ENCODE results near the gene DECR2. TPM values are rescaled to one million over a fixed set of nuclear protein-coding genes. Genes with fewer than 3 reads are reported as not detected.

The DECR2 gene
- total and polyA plus RNA-seq, 2 of the 13 experiments (the other 11 are each of a cell fraction or from before 2014, with no cell fraction given): 36.3 to 44.6 TPM

DNA sequence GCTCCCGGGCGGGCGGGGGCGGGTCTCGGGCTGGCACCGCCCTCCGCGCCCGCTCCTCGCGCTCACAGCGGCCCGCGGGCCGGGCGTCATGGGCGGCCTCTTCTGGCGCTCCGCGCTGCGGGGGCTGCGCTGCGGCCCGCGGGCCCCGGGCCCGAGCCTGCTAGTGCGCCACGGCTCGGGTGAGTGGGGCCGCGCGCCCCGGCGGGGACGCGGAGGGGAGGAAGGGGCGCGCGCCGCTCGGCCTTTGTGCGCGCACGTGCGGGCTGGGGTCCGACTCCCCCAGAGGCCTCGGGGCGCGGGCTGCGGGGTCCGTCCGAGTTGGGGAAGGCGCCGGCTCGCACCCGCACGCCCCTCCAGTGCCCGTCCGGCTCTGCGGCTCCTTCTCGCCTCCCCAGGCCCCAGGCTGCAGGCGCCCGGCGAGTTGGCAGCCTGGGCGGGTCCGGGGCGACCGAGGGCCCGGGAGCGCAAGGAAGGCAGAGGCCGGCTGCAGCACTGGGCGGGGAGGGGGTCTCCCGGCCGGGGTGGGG is 4.5 kb upstream of the DECR2 start, which contains the start of gene NME4 (continued):
- TF ChIP-seq NONO (IDR thresholded peaks at IDR 0.05) (no peak), NONO (CRISPR knock-in tag; conservative IDR thresholded peaks at IDR 0.05) (no peak), NR2F6 (IDR thresholded peaks at IDR 0.05) (no peak), NR2F6 (CRISPR knock-in tag; IDR thresholded peaks at IDR 0.05) (no peak), POLR2A (IDR thresholded peaks at IDR 0.05; ENCODE audit: insufficient read depth in 1 of 2, low read depth in 2 of 2, low read length in 2 of 2) (peak in 1 of 2 experiments; percentile 57; a peak in 3 of 4 replicates), ZNF138 (CRISPR knock-in tag; IDR thresholded peaks at IDR 0.05; ENCODE audit: low read depth) (no peak), KLF15 (CRISPR knock-in tag; IDR thresholded peaks at IDR 0.05; ENCODE audit: borderline replicate concordance) (no peak), ZFX (CRISPR knock-in tag; IDR thresholded peaks at IDR 0.05; ENCODE audit: low read depth) (peak; percentile 63; the same call in 1 of the 2 replicates), NFRKB (IDR thresholded peaks at IDR 0.05) (no peak)
- TF ChIP-seq, protein P1, sequence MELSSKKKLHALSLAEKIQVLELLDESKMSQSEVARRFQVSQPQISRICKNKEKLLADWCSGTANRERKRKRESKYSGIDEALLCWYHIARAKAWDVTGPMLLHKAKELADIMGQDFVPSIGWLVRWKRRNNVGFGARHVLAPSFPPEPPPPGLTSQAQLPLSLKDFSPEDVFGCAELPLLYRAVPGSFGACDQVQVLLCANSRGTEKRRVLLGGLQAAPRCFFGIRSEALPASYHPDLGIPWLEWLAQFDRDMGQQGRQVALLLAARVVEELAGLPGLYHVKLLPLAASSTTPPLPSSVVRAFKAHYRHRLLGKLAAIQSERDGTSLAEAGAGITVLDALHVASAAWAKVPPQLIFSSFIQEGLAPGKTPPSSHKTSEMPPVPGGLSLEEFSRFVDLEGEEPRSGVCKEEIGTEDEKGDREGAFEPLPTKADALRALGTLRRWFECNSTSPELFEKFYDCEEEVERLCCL (CRISPR knock-in tag; IDR thresholded peaks at IDR 0.05; ENCODE audit: borderline replicate concordance): no peak
- TF ChIP-seq, protein P2, sequence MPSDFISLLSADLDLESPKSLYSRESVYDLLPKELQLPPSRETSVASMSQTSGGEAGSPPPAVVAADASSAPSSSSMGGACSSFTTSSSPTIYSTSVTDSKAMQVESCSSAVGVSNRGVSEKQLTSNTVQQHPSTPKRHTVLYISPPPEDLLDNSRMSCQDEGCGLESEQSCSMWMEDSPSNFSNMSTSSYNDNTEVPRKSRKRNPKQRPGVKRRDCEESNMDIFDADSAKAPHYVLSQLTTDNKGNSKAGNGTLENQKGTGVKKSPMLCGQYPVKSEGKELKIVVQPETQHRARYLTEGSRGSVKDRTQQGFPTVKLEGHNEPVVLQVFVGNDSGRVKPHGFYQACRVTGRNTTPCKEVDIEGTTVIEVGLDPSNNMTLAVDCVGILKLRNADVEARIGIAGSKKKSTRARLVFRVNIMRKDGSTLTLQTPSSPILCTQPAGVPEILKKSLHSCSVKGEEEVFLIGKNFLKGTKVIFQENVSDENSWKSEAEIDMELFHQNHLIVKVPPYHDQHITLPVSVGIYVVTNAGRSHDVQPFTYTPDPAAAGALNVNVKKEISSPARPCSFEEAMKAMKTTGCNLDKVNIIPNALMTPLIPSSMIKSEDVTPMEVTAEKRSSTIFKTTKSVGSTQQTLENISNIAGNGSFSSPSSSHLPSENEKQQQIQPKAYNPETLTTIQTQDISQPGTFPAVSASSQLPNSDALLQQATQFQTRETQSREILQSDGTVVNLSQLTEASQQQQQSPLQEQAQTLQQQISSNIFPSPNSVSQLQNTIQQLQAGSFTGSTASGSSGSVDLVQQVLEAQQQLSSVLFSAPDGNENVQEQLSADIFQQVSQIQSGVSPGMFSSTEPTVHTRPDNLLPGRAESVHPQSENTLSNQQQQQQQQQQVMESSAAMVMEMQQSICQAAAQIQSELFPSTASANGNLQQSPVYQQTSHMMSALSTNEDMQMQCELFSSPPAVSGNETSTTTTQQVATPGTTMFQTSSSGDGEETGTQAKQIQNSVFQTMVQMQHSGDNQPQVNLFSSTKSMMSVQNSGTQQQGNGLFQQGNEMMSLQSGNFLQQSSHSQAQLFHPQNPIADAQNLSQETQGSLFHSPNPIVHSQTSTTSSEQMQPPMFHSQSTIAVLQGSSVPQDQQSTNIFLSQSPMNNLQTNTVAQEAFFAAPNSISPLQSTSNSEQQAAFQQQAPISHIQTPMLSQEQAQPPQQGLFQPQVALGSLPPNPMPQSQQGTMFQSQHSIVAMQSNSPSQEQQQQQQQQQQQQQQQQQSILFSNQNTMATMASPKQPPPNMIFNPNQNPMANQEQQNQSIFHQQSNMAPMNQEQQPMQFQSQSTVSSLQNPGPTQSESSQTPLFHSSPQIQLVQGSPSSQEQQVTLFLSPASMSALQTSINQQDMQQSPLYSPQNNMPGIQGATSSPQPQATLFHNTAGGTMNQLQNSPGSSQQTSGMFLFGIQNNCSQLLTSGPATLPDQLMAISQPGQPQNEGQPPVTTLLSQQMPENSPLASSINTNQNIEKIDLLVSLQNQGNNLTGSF (CRISPR knock-in tag; IDR thresholded peaks at IDR 0.05): no peak
- TF ChIP-seq, protein P3, sequence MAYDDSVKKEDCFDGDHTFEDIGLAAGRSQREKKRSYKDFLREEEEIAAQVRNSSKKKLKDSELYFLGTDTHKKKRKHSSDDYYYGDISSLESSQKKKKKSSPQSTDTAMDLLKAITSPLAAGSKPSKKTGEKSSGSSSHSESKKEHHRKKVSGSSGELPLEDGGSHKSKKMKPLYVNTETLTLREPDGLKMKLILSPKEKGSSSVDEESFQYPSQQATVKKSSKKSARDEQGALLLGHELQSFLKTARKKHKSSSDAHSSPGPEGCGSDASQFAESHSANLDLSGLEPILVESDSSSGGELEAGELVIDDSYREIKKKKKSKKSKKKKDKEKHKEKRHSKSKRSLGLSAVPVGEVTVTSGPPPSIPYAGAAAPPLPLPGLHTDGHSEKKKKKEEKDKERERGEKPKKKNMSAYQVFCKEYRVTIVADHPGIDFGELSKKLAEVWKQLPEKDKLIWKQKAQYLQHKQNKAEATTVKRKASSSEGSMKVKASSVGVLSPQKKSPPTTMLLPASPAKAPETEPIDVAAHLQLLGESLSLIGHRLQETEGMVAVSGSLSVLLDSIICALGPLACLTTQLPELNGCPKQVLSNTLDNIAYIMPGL (CRISPR knock-in tag; IDR thresholded peaks at IDR 0.05; ENCODE audit: borderline replicate concordance in 1 of 2, low read depth in 1 of 2): no peak
- TF ChIP-seq, protein P4, sequence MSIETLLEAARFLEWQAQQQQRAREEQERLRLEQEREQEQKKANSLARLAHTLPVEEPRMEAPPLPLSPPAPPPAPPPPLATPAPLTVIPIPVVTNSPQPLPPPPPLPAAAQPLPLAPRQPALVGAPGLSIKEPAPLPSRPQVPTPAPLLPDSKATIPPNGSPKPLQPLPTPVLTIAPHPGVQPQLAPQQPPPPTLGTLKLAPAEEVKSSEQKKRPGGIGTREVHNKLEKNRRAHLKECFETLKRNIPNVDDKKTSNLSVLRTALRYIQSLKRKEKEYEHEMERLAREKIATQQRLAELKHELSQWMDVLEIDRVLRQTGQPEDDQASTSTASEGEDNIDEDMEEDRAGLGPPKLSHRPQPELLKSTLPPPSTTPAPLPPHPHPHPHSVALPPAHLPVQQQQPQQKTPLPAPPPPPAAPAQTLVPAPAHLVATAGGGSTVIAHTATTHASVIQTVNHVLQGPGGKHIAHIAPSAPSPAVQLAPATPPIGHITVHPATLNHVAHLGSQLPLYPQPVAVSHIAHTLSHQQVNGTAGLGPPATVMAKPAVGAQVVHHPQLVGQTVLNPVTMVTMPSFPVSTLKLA (IDR thresholded peaks at IDR 0.05): no peak
- TF ChIP-seq, protein P5, sequence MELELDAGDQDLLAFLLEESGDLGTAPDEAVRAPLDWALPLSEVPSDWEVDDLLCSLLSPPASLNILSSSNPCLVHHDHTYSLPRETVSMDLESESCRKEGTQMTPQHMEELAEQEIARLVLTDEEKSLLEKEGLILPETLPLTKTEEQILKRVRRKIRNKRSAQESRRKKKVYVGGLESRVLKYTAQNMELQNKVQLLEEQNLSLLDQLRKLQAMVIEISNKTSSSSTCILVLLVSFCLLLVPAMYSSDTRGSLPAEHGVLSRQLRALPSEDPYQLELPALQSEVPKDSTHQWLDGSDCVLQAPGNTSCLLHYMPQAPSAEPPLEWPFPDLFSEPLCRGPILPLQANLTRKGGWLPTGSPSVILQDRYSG (CRISPR knock-in tag; IDR thresholded peaks at IDR 0.05): 0 out of 2 replicates have a peak, but pooled peaks have one; percentile 34
- TF ChIP-seq, protein P6, sequence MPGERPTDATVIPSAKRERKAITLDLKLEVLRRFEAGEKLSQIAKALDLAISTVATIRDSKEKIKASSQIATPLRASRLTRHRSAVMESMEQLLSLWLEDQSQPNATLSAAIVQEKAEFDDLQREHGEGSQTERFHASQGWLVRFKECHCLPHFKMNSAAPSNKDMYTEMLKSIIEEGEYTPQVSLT (CRISPR knock-in tag; IDR thresholded peaks at IDR 0.05; ENCODE audit: borderline replicate concordance, low read depth): no peak
- TF ChIP-seq, protein P7, sequence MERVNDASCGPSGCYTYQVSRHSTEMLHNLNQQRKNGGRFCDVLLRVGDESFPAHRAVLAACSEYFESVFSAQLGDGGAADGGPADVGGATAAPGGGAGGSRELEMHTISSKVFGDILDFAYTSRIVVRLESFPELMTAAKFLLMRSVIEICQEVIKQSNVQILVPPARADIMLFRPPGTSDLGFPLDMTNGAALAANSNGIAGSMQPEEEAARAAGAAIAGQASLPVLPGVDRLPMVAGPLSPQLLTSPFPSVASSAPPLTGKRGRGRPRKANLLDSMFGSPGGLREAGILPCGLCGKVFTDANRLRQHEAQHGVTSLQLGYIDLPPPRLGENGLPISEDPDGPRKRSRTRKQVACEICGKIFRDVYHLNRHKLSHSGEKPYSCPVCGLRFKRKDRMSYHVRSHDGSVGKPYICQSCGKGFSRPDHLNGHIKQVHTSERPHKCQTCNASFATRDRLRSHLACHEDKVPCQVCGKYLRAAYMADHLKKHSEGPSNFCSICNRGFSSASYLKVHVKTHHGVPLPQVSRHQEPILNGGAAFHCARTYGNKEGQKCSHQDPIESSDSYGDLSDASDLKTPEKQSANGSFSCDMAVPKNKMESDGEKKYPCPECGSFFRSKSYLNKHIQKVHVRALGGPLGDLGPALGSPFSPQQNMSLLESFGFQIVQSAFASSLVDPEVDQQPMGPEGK (CRISPR knock-in tag; IDR thresholded peaks at IDR 0.05): peak; percentile 41; the same call in 1 of the 2 replicates

Measured in HepG2 (cell line).